GM21381 (cell line): ENCODE results near the gene SEZ6.

Source experiments
- ATAC-seq: cut with Tn5 transposase; IDR thresholded peaks from one replicate; pipeline ENCODE4 v1.9.1; 2021; ENCODE audit warnings: mild to moderate bottlenecking, moderate library complexity; ENCODE audit not compliant: unreplicated experiment

Gene SEZ6

GRCh38 chr17:28907709-28908475 is 97.9 kb downstream of the SEZ6 start:
- ATAC-seq: no peak

DNA sequence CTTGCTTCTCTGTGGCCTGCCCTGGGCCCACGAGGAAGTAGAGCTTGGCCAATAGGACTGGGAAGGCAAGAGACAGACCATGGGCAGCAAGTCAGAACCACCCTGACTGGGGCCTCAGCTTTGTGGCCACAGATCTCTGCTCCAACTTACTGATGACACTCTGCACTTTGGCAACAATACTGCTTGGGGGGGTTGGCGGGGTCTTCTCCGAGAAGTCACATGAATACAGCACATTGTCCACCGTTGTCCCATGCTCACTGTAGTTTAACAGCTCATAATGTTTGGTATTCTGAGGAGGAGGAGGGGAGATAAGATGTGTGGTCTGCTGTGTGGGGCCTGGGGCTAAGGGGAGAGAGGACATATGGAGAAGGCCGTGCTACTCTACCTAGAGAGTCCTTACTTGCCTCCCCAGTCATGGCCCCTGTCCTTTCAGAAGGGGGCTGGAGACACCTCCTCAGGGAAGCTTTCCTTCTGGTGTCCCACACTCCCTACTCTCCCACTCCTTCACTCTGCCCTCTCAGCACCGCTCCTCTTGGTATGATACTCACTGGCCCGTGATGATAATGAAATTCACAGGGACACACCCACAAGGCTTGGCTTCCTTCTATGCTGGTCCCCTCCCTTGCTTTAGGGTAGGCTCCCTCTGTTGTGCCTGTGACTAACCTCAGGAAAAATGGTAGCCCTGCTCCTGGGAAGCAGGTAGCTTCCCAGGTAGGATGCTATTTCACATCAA is 99.0 kb downstream of the SEZ6 start:
- no peak for ATAC-seq

DNA sequence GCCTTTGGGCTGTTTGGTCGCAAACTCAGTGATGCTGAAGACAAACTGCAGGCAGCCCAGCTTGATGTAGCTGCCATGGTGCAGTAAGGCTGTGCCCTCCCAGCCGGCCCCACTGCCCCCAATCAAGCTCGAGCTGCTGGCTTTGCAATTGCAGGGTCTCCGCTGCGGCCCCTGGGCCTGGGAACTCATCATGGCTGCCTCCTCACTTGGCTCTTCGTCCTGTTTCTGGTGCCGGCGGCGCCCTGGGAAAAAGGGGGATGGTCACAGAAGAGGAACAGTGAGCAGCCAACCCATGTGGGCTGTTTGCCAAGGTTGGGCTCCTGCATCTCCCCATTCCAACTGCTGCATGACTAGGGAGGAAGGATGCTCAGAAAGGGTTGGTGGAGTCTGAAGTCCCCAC is 99.6 kb downstream of the SEZ6 start:
- ATAC-seq: no peak
